ENCODE data around the gene ALPP.
"Not testable (repeated sequence)": the region's sequence is repeated elsewhere in the genome, so short reads cannot be mapped to it uniquely, and the experiment has no call there.

ALPP gene

DNA sequence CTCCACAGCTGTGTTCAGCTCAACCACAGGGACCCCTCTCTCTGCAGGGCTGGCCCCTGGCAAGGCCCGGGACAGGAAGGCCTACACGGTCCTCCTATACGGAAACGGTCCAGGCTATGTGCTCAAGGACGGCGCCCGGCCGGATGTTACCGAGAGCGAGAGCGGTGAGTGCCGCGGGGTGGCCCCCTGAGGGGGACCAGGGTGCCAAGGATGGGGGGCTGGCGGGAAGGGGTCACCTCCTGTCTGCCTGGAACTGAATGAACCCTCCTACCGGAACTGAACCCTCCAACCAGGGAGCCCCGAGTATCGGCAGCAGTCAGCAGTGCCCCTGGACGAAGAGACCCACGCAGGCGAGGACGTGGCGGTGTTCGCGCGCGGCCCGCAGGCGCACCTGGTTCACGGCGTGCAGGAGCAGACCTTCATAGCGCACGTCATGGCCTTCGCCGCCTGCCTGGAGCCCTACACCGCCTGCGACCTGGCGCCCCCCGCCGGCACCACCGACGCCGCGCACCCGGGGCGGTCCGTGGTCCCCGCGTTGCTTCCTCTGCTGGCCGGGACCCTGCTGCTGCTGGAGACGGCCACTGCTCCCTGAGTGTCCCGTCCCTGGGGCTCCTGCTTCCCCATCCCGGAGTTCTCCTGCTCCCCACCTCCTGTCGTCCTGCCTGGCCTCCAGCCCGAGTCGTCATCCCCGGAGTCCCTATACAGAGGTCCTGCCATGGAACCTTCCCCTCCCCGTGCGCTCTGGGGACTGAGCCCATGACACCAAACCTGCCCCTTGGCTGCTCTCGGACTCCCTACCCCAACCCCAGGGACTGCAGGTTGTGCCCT, 2.9 kb downstream of the ALPP start:
- not testable (repeated sequence) for DNase-seq (ENCODE audit: low spot score)

DNA sequence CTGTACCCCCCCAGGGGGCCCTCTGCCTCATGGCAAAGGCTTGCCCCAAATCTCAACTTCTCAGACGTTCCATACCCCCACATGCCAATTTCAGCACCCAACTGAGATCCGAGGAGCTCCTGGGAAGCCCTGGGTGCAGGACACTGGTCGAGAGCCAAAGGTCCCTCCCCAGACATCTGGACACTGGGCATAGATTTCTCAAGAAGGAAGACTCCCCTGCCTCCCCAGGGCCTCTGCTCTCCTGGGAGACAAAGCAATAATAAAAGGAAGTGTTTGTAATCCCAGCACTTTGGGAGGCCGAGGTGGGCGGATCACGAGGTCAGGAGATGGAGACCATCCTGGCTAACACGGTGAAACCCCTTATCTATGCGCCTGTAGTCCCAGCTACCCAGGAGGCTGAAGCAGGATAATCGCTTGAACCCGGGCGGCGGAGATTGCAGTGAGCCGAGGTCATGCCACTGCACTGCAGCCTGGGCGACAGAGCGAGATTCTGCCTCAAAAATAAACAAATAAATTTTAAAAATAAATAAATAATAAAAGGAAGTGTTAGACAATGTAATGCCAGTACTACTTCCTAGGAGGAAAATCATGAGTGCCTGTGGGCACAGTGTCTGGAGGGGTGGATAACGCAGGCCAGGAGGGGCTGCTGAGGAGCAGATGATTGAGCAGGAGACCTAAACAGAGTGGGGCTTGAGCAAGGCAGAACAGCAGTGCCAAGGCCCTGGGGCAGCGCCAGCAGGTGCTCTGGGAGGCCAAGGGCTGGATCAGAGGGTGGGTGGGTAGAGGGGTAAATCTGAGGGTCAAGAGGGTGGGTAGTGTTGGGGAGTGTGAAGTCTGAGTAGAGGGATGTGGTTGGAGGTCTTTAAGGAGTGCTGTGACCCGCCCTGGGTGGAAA, 4.0 kb downstream of the ALPP start:
- DNase-seq (ENCODE audit: low spot score): no peak

- DNase-seq (ENCODE audit: low spot score): no peak
Measured at GRCh38 chr2:232384466-232384865, 5.9 kb downstream of the ALPP start.

DNA sequence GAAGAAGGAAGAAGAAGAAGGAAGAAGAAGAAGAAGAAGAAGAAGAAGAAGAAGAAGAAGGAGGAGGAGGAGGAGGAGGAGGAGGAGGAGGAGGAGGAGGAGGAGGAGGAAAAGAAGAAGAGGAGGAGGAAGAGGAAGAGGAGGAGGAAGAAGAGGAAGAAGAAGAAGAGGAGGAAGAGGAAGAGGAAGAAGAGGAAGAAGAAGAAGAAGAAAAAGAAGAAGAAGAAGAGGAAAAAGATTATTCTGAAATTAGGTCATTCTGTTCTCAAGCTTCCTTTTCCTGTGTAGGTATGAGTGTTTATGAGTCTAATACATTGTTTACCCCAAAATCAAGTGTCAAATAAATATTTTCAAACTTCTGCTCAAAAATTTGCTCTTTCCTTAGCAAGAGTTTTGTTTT, 6.5 kb downstream of the ALPP start:
- not testable (repeated sequence) for DNase-seq (ENCODE audit: low spot score)

DNA sequence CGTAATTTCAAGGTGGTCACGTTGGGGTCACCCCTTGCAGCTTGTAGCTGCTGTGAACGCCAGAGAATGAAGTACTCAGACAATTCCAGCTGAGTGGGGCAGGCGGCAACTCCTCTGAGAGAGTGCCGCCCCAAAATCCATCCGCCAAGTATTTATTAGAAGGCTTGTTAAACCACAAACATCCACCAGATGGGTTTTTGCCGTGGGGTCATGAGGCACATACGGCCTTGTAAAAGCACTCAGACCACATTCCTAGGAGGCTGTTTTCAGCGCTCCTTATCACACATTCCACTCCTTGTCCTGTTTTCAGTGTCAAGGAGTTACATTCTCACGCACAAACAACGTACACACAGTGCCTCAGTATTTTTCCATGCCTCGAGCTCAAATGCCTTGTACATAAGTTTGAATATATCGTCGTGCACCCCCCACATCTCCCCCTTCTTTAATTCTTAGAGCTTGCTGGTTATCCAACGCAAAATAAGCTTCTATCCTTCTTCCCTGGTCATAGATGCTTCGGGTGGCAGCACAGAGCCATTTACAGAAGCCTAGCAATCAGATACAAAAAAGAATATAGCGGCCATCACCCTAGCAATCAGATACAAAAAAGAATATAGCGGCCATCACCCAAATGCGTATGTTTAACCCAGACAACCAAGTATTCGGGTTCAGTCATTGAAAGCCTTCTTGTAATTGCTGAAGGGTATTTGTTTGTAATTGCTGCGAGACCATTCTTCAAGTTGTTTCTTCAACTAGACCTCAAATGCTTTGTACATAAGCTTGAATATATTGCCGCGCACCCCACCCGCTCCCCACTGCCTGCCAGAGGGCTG, 7.3 kb downstream of the ALPP start:
- peak; percentile 61 for DNase-seq (ENCODE audit: low spot score)

DNA sequence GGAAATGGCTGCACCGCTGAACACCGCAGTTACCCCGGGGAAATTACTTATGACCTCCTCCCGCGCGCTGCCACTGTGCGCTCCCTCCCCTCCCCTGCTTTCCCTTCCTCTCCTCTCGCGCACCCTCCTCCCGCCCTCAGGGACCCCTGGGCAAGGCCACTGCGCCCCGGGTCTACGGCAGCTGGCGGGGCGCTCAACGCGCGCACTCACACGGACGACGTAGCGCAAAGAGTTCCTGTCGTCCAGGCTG, 7.9 kb downstream of the ALPP start:
- DNase-seq (ENCODE audit: low spot score): no peak

GRCh38 chr2:232386740-232387450, 8.3 kb downstream of the ALPP start:
- no peak for DNase-seq (ENCODE audit: low spot score)

- DNase-seq (ENCODE audit: low spot score): no peak
Measured at GRCh38 chr2:232387451-232388171, 9.1 kb downstream of the ALPP start.

GRCh38 chr2:232388324-232388891, 9.9 kb downstream of the ALPP start:
- no peak for DNase-seq (ENCODE audit: low spot score)

DNA sequence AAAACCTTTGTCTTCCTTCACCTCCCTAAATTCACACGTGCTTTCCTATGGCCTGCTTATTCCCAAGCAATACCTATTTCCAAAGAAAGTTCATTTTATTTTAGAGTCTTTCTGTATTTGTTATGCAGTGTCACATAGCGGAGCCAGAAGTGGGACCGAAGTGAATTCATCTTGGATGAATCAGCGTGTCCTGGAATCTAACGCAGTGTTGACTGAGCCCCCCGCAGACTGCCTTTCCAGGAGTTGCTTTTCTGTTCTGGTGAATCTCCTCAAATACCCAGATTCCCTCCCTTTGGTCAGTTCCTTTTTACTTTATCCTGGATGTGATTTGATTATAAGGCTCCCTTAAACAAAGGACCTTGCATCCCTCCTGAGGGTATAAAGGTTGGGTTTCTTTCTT, 10.8 kb downstream of the ALPP start:
- no peak for DNase-seq (ENCODE audit: low spot score)

GRCh38 chr2:232390661-232391060, 12.1 kb downstream of the ALPP start:
- no peak for DNase-seq (ENCODE audit: low spot score)

DNA sequence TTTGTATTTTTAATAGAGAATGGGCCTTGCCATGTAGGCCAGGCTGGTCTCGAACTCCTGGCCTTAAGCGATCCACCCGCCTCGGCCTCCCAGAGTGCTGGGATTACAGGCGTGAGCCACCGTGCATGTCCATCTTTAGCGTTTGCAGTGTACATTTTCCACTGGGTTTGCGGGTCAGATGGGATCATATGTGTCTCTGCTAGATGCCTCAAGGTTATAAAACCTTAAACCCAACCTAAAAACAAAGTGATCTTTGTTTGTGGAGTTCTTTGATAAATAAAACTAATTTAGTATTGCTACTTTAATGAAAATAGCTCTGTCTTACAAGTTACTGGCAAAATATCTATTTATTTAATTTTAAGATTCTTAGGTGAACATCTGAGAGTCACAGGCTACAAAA, 15.0 kb downstream of the ALPP start:
- DNase-seq (ENCODE audit: low spot score): no peak

DNA sequence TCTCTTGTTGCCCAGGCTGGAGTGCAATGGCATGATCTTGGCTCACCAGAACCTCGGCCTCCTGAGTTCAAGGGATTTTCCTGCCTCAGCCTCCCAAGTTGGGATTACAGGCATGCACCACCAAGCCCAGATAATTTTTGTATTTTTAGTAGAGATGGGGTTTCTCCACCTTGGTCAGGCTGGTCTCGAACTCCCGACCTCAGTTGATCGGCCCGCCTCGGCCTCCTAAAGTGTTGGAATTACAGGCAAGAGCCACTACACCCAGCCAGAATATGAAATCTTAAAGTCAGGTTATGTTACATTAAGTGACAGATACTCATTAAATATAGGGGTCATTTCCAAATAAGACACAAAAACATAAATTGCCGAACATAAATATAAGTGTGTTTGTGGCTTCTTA, 15.9 kb downstream of the ALPP start:
- not testable (repeated sequence) for DNase-seq (ENCODE audit: low spot score)

GRCh38 chr2:232395586-232395985, 17.0 kb downstream of the ALPP start:
- no peak for DNase-seq (ENCODE audit: low spot score)

- no peak for DNase-seq (ENCODE audit: low spot score)
Measured at GRCh38 chr2:232396683-232397082, 18.1 kb downstream of the ALPP start.

GRCh38 chr2:232398293-232399034, 19.9 kb downstream of the ALPP start:
- no peak for DNase-seq (ENCODE audit: low spot score)

DNA sequence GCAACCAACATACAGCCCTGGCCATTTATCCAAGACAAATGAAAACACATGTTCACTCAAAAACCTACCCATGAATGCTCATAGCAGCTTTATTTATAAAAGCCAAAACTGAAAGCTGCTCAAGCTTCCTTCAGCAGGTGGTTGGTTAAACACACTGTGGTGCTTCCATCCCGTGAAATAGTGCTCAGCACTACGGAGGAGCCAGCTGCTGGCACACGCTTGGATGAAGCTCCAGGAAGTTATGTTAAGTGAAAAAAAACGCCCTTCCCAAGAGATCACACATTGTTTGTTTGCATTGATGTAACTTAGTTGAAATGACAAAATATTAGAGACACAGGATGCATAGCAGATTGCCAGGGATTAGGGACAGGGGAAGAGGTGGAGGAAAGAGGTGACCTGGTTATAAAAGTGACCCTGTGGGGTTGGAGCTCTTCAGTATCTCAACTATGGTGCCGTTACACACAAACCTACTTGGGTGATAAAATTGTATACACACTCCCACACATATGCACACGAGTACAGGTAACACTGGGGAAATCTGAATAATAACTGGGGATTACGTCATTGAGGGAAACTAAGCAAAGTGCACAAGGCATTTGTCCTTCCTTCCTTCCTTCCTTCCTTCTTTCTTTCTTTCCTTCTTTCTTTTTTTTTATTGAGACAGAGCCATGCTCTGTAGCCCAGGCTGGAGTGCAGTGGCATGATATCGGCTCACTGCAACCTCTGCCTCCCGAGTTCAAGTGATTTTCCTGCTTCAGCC, 21.9 kb downstream of the ALPP start:
- DNase-seq (ENCODE audit: low spot score): no peak

DNA sequence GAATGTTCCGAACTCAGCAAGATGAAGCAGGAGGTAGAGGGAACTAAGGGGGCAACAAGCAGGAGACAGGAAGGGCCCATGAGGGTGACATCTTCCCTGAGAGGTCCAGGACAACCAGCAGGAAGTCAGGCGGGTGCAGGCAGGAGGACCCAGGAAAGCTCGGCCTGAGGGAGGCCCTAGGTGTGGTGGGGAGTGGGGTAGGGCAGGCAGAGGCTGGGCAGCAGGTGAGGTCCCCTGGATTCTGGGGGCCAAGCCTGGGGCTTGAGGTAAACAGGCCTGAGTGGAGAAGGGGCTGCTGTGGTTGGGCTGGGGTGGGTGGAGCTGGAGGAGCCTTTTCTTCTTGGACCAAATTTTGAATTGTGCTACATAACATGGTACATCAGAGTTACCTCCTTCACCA, 24.0 kb downstream of the ALPP start:
- DNase-seq (ENCODE audit: low spot score): no peak

- no peak for DNase-seq (ENCODE audit: low spot score)
Measured at GRCh38 chr2:232405943-232406510, 27.5 kb downstream of the ALPP start.

Data from AG08396 (cell line).